GM19324 (cell line): Measurements from ENCODE around the gene EHD4.

Experiments used
- ATAC-seq: cut with Tn5 transposase; IDR thresholded peaks from one replicate; pipeline ENCODE4 v1.9.1; 2021; ENCODE audit warnings: mild to moderate bottlenecking, moderate library complexity; ENCODE audit not compliant: unreplicated experiment, low FRiP score

EHD4 gene

GRCh38 chr15:41900526-41901380, 71.6 kb downstream of the EHD4 start:
- ATAC-seq: no peak

GRCh38 chr15:41899854-41900442, 72.4 kb downstream of the EHD4 start:
- ATAC-seq: no peak

DNA sequence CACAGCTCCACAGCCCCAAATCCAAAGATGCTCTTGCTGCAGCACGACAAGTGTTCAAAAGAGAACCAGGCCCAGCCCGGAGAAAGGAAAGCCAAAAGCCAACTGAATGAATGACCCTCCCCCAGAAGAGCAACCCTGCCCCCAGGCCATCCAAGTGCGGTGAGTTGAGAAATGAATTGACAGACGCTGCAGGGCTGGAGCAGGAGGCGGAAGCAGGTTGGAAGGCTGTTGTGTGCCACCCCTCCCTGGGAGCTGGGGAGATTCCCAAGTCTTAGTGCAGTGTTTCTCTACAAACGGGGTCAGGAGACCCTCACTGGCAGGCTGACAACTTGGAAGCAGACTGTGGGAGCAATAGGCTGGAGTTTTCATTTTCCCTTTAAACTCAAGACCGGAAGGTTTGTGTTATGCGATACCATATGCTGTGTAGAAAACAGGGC, 75.0 kb downstream of the EHD4 start:
- no peak for ATAC-seq

DNA sequence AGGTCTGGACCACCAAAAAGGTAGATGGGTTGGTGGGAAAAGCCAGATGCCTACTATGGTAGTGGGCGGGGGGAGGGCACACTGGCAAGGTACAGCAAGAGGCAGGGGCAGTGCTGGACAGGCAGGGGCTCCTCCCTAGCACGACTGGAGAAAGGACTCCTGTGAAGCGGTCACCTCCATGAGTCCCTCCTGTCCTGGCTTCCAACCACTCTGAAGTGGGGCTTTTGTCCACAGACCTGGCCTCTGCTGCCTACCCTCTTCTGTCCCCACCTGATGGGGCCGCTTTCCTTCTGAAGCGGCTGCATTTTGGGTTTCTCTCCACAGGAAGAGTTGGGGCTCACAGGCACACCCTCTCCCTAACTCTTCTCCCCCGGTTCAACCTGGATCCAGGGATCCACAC, 75.8 kb downstream of the EHD4 start:
- no peak for ATAC-seq

- no peak for ATAC-seq
These were observed 76.4 kb downstream of the EHD4 start for GRCh38 chr15:41895957-41896356.

GRCh38 chr15:41895491-41895890, 76.9 kb downstream of the EHD4 start:
- no peak for ATAC-seq

DNA sequence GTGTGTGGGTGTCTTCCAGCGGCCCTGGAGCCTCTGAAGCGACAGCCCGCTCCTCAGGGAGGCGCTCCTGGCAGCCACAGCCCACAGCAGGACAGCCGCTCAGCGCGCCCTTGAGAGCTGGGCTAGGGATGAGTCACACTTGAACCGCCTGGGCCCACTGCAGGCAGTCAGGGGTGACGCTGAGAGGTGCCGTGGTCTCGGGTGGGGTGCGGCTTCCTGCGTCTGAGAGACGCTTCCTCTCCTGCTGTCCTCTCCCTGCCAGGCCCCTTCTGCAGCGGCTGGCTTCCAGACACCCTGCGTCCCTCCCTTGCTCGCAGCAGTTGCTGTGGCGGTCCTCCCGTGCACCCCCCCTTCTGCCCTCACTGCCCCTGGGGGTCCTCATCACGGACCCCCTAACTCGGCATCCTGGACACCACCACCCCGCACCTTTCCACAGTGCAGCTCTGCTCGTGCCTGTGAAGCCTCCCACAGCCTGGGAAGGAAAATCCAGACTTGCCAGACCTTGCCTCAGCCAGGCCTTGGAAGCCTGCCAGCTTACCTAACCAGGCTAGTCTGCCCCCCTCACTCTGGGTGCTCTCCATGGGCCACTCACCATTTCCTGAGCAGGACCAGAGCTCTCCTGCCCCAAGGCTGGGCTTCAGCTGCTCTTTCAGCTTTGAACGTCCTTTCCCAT, 77.4 kb downstream of the EHD4 start:
- ATAC-seq: peak; percentile 63

GRCh38 chr15:41894251-41894790, 78.0 kb downstream of the EHD4 start:
- ATAC-seq: no peak

DNA sequence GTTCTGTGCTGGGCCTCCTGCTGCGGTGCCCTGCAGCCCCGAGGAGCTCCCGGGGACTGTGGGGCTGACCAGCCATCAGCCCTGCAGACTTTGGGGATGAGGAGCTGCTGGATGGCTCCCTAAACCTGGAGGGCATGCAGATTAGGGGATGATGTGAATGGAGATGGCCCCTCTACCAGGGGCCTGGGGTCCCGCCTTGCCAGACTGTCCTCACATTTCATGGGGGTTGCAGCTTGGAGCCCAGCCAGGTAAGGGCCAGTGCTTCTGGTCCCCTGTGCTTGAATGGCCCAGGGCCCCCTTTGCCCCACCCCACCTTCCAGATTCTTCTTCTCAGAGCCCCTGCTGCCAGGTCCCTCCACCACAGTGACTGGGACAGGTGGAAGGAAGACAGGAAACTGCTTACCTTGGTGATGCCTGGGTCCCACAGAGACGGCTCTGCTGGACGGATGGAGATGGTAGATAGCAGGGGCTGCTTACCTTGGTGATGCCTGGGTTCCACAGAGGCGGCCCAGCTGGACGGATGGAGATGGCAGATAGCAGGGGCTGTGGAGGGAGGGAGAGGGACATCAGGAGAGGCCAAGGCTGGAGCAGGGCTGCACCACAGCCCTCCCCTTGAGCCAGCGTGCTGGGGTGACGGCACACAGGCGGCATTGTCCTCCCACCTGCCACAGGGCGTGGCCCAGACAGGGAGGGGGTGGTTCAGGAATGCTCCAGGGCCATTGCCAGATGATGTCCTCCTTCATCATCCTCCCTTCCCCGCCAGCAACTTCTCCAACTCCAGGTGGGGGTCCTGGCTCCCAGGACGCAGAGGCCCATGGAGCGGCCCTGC, 78.7 kb downstream of the EHD4 start, which contains the start of gene SPTBN5:
SPTBN5 (minus strand) TSS at position 632 of the 829 bp plus-strand sequence; CDS start at position 76, 556 bp downstream.
- ATAC-seq: no peak

DNA sequence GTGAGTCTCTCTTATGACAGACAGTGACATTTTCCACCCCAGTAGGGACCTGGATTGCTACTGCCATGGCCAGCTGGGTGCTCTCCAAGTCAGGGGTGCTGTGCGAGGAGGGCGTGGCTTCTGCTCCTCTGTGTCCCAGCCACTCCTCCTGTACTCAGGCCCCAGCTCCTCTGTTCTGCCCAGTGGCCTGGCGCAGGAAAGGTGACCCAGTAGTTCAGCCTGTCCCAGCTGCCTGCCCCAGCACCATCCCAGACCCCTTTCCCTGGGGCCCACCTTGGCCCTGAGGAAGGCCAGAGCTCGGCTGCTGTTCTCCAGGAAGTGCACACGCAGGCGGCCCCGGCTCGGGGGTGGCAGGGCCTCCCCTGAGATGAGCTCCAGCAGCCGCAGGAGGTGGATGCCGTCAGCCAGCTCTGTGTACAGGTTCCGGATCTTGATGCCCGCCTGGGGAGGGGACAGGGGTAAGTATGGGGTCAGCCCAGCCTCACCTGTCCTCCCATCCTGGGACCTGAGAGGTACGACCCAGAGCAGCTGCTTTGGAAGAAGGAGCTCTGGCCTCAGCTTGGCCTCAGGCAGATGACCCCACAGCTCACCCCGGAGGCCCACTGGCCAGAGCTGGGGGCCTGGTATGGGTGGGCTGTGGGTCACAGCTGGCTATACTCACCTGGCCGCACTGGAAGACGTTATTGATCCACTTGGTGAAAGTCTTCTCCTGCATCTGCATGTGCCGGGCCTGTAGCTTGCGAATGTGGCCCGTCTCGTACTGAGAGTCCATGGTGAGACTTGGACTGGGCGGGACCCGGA, 79.5 kb downstream of the EHD4 start:
- ATAC-seq: no peak

- no peak for ATAC-seq
These were observed 80.4 kb downstream of the EHD4 start for GRCh38 chr15:41891946-41892345.

- ATAC-seq: no peak
These were observed 81.1 kb downstream of the EHD4 start for GRCh38 chr15:41891226-41891625.

- ATAC-seq: no peak
These were observed 82.2 kb downstream of the EHD4 start for GRCh38 chr15:41890050-41890690.

DNA sequence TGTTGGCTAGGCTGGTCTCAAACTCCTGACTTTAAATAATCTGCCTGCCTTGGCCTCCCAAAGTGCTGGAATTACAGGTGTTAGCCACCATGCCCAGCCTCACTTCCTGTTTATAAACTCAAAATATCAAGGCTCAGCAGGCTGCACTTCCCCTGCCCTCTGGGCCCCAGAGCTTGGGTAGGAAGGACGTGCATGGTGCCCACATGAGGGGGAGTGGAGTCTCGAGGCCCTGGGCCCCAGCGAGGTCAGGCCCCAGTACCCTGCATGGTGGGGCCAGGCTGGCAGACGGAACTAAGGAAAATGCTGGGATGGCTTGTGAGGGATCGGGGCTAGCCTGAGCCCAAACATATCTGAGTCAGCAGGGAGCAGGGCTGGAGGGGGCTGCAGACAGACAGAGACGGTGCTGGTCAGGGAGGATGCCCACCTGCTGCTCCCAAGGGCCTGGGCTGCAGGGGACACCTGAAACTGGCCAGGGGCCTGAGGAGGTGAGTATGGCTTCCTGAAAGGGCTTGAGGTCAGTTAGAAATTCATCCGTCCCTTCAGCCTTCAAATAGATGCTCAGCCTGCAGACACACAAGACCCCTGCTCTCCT, 83.6 kb downstream of the EHD4 start:
- ATAC-seq: no peak

DNA sequence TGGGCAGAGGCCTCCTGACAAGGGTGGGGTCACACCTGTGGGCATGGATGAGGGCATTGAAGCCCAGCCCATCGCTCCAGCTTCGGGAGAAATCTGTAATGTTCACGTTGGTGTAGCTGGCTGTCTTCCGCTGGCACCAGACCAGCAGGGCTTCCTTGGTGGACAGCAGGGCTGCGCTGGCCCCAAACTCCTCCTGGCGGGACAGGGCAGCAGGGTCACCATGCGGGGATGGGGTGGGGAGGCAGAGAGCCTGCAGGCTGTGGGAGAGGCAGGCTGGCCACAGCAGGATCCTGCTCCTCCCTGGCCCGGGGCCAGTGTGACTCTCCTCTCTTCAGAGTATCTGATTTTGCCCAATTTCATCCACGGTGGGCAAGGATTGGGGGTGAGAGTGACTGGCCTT, 84.5 kb downstream of the EHD4 start:
- ATAC-seq: no peak

DNA sequence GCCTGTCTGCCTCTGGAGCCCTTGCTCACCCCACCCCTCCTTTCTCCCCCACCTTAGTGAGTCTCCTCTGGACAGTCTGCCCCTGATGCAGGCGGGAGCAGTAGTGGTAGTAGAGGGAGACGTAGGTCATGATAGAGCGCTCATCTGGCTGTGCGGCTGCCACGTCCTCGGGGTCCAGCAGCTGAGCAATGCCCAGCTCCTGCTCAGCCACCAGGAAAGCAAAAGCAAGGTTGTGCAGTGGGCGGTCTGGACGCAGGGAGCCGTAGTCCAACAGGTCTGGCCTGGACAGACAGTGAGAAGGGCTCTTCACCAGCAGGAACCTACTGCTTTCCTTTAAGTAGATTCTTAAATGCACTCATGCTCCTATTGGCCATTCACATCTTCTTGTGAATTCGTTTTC, 85.2 kb downstream of the EHD4 start:
- no peak for ATAC-seq

- no peak for ATAC-seq
These were observed 85.6 kb downstream of the EHD4 start for GRCh38 chr15:41886741-41887140.

DNA sequence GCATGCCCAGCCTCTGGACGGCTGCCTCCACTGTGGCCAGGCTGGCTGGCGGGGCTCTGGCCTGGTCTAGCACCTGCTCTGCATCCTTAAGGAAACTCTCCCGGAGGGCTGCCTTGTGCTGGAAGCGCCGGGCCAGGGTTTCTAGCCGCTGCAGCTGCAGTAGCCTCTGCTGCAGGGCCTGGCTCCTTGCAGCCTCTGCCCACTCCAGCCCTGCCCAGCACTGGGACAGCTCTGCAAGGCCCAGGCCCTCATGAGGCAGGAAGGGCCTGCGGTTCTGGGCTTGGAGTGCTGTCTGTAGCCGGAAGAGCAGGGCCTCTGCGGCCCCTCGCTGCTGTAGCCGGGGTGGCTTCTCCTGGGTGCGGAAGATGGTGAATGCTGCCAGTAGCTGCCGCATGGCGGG, 86.5 kb downstream of the EHD4 start:
- ATAC-seq: no peak

GRCh38 chr15:41885321-41885720, 87.0 kb downstream of the EHD4 start:
- ATAC-seq: no peak
